ENCODE results near the gene ZFAND3.

The ZFAND3 gene

GRCh38 chr6:38146021-38146733, 326.6 kb downstream of the ZFAND3 start:
- in situ Hi-C loops (cut with HindIII; ENCODE audit: low sequenced_read_pairs), result no loop called here

DNA sequence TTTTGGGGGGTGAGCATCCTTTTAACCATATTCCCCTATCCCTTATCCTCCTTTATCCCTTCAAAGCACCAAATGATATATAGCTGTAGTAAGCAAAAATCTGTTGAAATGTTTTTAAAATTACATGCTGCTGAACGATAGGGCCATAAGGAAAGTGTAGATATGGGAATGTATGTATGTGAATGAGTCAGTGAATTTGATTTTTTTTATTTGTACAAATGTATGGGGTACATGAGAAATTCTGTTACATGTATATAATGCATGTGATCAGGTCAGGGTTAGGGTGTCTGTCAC, 327.2 kb downstream of the ZFAND3 start:
- in situ Hi-C loops (cut with HindIII; ENCODE audit: low sequenced_read_pairs), result no loop called here

DNA sequence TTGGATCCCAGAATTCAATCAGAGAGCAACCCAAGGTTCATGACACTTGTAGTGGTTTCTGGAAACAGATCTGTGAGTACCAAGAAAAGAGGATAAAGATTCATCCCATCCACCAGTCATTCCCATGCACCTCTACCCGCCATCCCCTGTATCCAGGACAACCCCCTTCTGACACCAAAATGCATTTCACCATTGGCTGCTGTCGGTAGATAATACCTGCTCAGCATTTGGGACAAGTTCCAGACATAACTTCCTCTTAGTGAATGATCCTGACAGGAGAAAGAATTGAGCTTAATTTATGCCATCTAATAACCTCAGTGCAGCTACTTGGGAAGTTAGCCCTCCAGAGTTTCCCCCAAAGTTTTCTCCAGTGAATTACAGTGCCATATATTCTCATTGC, 329.1 kb downstream of the ZFAND3 start:
- in situ Hi-C loops (cut with HindIII; ENCODE audit: low sequenced_read_pairs), result no loop called here

DNA sequence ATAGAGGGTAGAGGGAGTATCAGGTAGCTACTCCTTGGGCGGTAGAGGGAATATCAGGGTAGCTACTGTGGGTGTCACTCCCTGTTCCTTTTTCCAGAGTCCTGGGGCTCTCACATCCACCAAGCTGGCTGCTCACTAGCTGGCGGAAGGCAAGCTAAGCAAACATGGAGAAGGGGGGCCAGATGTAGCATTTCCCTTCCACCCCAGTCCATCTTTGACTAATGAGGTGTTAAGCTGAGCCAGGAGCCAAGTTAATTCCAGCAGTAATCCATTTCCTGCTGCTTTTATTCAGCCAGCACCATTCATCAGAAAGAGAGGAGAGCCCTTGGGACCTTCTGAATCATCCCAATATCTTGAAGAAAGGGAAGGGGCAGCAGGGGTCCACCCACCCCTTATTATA, 330.0 kb downstream of the ZFAND3 start:
- in situ Hi-C loops (cut with HindIII; ENCODE audit: low sequenced_read_pairs), result no loop called here

GRCh38 chr6:38150021-38150420, 330.5 kb downstream of the ZFAND3 start:
- in situ Hi-C loops (cut with HindIII; ENCODE audit: low sequenced_read_pairs), result no loop called here

DNA sequence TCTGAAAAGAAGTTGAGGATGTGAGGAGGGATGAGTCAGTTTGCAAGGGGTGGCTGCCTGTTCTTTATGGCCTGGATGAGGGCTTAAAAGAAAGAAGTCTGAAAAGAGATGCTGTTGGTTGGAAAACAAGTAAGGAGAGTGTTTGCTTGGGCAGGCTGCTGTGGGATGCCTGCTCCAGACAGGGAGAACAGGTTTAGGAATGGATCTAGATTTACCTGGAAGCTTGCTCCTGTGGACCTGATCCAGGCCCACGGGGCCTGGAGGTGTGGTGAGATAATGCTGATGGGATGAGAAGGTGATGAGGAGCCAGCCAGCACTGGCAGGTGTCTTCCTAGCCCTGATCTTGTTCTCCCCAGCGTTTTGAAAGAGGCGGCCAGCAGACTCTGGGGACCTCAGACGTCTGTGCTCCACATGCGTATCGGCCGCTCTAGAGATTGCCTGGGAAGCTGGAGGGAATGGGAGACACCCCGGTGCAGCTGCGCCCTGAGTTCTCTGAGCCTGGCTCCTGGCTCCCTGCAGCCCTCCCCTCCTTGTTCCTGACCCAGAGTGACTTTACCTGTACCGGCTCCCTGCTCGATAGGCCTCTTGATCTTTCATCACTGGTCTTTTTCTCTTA, 331.3 kb downstream of the ZFAND3 start:
- in situ Hi-C loops (cut with HindIII; ENCODE audit: low sequenced_read_pairs), result no loop called here

- in situ Hi-C loops (cut with HindIII; ENCODE audit: low sequenced_read_pairs), result no loop called here
These were observed 332.3 kb downstream of the ZFAND3 start for GRCh38 chr6:38151580-38152500.

DNA sequence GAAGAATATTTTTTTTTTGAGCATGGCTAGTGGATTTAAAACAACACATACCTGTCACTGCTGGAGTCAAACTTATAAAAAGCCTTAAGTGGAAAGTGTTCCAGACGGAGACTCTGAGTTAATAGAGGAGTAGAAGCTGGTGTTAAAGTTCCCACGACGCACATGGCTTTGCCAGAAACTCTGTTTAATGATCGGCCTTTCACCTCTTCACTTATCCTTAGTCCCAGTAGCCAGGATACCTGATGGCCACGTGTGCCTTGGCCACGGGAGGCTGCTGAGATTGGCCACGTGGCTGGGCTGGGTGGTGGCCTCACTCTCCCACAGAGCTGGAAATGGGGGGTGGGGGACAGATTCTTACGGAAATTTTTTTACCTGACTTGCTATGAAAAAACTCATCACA, 333.1 kb downstream of the ZFAND3 start:
- in situ Hi-C loops (cut with HindIII; ENCODE audit: low sequenced_read_pairs), result no loop called here

- in situ Hi-C loops (cut with HindIII; ENCODE audit: low sequenced_read_pairs), result no loop called here
These were observed 333.7 kb downstream of the ZFAND3 start for GRCh38 chr6:38153076-38153797.

GRCh38 chr6:38153798-38154345, 334.3 kb downstream of the ZFAND3 start:
- in situ Hi-C loops (cut with HindIII; ENCODE audit: low sequenced_read_pairs), result no loop called here

DNA sequence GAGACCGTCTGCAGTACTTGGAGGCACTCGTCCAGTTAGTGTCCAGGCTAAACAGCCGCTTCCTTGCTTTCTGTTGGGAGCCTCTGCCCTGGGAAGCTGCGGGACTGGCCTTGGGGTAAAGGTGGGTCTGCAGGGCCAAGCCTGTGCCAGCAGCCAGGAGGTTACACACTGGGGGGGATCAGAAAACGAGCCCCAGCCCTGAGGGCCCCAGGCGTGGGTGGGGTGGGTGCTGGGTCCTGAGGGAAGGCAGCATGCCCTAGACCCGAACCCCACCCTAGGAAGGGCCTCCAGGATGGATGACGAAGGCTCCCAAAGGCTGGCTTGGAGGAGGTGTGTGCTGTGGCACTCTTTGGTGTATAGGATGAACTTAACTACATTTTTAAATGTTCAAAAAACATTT, 335.2 kb downstream of the ZFAND3 start:
- in situ Hi-C loops (cut with HindIII; ENCODE audit: low sequenced_read_pairs), result no loop called here

DNA sequence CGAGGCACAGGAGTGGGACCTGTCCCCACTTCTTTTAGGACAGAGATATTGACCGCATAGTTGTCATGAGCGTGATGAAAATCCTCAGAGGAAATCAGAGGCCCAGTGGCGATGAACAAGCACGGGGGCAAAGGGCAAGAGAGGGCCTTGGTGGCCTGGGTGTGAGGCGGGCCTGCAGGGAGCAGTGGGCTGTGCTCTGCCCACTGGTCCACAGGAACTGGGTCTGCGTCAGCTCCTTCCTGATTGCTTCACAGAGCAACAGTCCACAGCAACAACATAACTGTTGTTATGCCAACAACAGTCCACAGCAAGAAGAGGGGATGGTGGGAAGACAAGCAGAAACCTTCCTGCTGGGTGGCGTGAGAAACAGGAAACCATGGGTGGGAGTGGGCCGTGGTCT, 335.6 kb downstream of the ZFAND3 start:
- in situ Hi-C loops (cut with HindIII; ENCODE audit: low sequenced_read_pairs), result no loop called here

DNA sequence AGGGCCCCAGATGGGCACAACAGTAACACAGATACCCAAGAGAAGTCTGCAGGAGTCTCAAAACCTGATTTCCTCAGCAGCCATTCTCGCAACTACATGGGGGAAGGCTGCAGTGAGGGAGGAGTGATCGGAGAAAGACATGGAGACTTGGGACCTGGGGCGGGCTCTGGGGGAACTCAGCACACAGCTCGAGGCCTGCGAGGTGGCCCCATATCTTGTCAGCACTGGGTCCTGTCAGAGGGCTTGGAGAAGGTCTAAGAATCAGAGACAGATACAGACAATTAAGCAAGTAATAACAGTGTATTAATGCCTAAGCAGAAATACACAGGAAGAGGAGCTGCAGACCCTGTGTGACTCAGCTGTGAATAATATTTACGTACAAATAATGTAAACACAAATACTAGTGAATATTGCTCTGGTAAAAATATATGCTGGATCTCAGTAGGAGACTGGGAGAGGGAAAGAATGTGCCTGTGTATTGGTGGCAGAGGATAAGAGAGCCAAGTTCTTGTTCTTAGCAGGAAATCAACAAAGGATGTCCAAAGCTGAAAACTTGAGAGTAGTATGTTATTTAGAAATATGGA, 336.2 kb downstream of the ZFAND3 start:
- in situ Hi-C loops (cut with HindIII; ENCODE audit: low sequenced_read_pairs), result no loop called here

- in situ Hi-C loops (cut with HindIII; ENCODE audit: low sequenced_read_pairs), result no loop called here
These were observed 337.5 kb downstream of the ZFAND3 start for GRCh38 chr6:38156818-38157565.

DNA sequence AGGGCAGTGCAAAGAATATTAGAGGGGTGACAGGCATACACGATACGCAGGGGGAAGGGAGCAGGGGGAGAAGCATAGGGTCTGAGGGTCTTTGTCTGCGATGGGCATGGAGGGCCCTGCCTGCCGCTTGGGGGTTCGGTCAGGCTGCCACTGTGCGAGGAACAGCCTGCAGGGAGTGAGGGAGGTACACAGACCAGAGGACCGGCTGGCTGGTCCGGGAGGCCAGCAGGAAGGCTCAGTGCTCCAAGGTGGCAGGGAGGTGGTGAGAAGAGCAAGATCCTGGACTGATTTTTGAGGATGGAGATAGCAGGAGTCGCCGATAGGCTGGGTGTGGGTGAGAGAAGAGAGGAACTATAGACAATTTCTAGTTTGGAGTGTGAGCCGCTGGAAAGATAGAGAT, 338.4 kb downstream of the ZFAND3 start:
- in situ Hi-C loops (cut with HindIII; ENCODE audit: low sequenced_read_pairs), result no loop called here

DNA sequence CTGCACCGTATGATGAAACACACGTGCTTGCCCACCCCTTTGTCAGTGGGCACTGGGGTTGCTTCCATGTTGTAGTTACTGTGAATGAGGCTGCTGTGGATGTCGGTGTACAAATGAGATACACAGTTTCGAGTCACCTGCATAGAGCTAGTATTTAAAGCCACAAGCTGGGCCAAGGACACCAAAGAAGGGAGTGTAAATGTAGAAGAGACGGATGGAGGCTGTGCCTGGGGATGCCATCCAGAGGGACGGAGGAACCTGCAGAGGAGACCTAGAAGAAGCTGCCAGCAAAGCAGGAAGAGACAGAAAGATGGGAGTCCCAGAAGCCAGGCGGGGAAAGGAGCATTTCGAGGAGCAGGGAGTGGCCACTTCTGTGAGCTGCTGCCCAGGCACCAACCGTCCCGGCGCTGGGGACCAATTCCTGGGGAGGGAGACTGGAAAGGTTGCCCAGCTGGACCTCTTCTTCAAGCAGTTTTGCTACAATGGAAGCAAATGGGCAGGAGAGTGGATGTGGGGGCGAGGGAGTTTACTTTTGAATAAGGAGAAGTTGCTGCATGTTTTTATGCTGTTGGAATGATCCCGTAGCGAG, 339.3 kb downstream of the ZFAND3 start:
- in situ Hi-C loops (cut with HindIII; ENCODE audit: low sequenced_read_pairs), result no loop called here

DNA sequence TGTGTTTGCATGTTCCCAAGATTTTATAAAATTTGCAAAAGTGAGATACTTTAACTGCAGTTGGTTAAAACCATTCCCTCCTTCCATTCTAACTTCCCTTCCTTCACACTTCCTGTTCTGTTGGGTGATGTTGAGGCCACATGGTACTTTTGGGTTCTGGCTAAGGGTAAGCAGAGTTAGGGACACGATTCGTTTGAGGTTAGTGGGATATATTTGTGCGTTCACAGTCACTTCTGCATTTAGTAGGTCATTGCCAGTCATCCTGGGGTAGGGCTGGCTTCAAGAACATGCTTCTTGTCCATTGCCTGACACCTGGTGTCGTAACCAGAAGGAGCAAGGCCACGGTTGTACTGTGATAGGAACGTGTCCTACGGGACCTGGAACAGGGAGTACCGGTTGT, 340.1 kb downstream of the ZFAND3 start:
- in situ Hi-C loops (cut with HindIII; ENCODE audit: low sequenced_read_pairs), result no loop called here

GRCh38 chr6:38160831-38161230, 341.3 kb downstream of the ZFAND3 start:
- in situ Hi-C loops (cut with HindIII; ENCODE audit: low sequenced_read_pairs), result no loop called here

DNA sequence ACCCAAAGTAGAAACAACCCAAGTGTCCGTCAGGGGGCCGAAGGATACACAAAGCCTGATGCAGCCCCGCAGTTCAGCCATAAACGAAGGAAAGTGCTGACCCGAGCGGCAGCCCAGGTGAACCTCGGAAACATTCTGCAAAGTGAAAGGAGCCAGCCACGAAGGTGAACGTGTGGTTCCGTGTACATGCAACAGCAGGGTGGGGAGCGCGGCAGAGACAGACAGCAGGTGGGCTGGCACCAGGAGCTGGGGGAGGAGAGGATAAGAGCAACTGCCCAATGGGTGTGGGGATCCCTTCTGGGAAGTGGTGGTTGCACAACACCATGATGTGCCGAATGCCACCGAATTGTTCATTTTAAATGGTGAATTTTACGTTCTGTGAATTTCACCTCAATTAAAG, 341.8 kb downstream of the ZFAND3 start:
- in situ Hi-C loops (cut with HindIII; ENCODE audit: low sequenced_read_pairs), result no loop called here
